ENCODE results near the gene PDGFB.

GRCh38 chr22:39284983-39285382 lies 40.2 kb upstream of the PDGFB start:
- TF ChIP-seq BHLHE40 (IDR thresholded peaks at IDR 0.05; ENCODE audit: borderline replicate concordance) (no peak), SP1 (IDR thresholded peaks at IDR 0.05) (no peak), FOXK2 (IDR thresholded peaks at IDR 0.05) (no peak), FOXA1 (IDR thresholded peaks at IDR 0.05) (no peak), SUZ12 (IDR thresholded peaks at IDR 0.05) (no peak)
